ENCODE results near the gene COL23A1.

COL23A1 gene

GRCh38 chr5:178587763-178588611 is 2.2 kb downstream of the COL23A1 start:
- no peak for DNase-seq

DNA sequence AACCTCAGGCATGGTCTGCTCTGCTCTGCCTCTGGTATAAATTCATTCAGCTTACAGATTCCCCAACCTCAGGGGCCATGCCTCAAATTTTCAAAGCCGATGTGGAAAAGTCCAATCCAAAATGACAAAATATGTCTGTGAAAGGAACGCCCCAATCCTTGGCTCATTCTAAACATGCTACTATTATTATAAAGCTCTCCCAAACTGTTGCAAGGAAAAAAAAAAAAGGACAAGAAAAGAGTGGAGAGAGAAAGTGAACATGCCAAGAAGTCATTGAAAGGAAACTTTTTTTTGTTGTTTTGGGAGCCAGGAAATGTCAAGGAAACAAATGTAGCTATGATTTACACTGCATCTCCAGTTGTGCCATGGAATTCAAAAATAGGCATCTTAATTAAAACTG is 3.8 kb downstream of the COL23A1 start:
- DNase-seq, result no peak

- DNase-seq, result peak; percentile 53
Observed at GRCh38 chr5:178585421-178585820, 4.8 kb downstream of the COL23A1 start.

DNA sequence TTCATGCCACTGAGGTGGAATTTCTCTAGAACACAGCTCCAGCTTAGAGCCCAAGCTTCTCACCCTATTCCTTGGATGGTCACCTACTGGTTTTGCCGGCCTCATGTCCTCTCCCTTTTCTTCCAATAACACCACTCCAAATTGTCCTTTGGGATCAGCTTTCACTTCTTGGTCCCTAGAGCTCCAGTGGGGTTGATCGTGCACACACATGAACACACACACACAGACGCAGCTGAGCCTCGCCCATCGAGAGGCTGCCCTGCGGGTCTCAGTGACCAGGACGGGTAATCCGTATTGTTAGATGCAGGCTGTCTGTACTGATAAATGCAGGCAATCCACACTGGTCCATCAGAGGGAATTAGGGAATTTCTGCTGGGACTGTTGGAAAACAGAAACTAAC is 6.9 kb downstream of the COL23A1 start:
- DNase-seq, result no peak

DNA sequence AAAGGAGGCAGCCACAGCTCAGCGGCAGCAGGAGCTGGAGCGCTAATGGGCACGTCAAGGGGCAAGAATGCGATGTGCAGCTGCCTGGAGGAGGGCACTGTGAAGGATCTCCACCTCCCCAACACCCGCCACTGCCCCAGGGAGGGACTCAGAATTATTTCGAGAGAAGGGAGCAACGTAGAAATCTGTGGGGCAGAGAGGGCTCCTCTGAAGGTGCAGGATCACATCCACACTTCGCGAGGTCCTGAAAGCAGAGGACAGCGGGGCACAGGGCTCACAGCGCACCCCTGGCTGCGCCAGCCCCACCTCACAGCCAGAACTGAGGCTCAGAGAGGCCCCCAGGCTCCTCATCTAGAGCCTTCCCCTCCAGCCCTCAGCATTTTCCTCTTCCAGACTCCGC is 7.9 kb downstream of the COL23A1 start:
- DNase-seq, result no peak

- no peak for DNase-seq
Observed at GRCh38 chr5:178581621-178582020, 8.6 kb downstream of the COL23A1 start.

- no peak for DNase-seq
Observed at GRCh38 chr5:178580271-178580955, 9.8 kb downstream of the COL23A1 start.

DNA sequence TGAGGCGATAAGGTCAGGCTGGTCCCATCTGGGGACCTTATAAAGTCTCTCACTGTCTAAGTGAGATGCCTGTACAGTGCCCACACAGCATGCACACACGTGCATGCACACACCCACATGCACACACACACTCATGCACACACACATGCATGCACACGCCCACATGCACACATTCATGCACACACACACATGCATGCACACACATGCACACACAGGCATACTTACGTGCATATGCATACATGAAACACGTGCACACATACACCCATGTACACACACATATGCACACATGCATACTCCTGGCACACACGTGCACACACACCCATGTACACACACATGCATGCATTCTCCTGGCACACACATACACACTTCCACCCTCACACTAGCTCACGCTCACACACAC is 12.2 kb downstream of the COL23A1 start:
- DNase-seq, result no peak

GRCh38 chr5:178577376-178577839 is 12.8 kb downstream of the COL23A1 start:
- DNase-seq, result no peak

DNA sequence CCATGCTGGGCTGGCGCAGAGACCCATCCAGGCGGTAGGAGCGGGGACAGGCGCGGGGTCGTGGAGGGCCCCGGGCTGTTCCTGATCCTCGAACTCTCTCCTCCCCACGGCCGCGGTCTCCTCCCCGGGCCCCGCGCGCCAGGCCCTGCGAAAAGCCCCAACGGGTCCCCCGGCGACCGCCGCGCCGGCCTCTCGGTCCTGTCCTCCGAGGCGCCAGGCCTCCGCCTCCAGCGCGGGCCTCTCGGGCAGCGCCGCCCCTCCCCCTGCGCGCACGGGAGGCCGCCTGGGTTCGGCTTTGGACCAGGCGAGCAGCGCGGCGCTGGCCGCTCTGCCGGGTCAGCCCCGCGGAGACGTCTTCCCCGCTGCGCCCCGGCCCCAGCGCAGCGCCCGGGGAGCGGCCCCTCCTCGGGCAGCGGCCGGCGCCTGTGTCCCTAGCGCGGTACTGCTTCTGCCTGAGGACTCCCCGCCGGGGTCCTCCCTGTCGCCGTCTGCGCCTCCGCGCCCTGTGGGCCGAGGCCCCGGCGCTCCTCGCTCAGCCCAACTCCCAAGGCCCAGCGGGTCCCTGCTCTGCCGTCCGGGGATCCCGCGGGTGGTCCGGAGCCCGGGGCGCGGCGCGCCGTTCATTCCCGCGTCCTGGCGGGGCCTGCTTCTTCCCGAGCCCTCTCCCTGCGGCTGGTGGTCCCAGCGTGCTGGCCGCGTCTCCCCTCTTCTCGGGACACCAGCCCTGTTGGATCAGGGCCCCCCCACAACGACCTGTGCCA is 13.4 kb downstream of the COL23A1 start:
- DNase-seq, result no peak

DNA sequence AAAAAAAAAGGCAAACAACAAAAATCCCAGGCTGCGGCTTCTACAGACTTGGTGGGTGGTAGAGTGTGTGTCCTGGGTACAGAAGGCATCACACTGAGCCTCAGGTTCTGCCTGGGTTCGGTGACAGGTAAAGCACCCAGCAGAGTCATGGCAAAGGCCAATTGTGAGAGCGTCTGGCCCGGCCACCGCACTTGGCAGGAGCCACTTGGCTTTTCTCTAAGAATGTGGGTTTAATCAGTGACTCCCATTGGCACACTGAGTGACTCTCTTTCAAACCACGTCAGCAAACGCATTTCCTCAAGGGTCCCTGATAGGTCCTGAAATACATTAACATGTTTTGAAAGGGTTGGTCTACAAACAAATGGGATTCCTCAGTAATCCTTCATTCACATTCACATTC is 17.0 kb downstream of the COL23A1 start:
- DNase-seq, result no peak

DNA sequence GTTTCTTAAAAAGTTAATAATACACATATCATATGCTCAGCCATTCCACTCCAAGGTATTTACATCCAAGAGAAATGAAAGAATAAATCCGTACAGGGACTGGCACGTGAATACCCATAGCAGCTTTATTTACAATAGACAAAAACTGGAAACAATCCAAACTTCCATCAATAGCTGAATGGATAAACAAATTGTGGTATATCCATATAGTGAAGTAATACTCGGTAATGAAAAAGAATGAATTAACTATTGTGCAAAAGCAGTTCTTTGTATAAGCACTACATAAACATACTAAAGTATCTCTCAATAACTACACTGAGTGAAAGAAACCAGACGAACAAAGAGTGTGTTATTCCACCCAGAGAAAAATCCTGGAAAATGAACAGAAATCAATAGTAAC is 17.6 kb downstream of the COL23A1 start:
- no peak for DNase-seq

DNA sequence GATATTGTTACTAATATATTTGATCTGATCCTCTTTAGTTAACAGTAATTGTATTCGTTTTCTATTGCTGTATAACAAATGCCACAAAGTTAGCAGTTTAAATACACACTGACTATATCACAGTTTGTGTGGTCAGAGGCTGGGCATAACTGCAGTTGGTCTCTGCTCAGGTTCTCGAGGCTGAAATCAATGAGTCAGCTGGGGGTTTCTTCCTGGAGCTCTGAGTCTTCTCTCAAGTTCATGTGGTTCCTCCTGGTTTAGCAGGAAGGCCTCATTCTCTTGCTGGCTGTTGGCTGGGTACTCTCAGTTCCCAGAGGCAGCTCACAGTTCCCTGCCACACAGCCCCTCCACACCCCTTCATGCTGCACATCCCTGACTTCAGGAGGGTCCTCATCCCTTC is 20.7 kb downstream of the COL23A1 start:
- DNase-seq, result no peak

DNA sequence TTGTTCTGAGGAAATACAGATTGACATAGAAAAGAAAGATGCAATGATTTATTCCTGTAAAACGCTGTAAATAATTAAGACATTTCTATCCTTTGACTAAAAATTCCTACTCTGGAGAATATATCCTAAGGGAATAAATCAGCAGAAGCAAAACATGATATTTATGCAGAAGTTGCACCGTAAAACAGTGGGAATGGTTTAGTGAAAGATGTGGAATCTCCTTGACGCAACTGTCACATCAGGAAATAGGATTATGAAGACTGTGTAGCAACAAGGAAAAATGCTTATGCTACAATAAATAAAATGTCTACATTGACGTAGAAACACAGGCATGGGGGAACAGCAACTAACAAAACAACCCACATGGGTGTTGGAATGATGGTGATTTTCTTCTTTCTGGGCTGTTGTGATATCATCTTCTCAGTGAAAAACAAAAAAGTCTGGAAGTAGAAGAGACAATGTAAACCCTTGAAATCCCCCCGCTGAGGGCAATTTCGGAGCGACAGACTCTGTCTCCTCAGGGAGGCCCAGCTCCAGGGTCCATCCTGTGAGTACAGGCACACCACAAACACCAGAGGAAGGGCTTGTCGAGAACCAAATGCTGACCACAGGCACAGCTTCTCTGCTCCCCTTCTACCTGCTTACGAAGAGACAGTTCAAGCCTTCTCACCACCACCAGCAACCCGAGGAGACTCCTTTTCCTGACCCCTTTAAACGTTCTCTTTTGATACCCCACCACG is 25.2 kb downstream of the COL23A1 start:
- DNase-seq, result no peak

- no peak for DNase-seq
Observed at GRCh38 chr5:178564397-178564796, 25.8 kb downstream of the COL23A1 start.

- no peak for DNase-seq
Observed at GRCh38 chr5:178563621-178564020, 26.6 kb downstream of the COL23A1 start.

- no peak for DNase-seq
Observed at GRCh38 chr5:178561746-178562264, 28.4 kb downstream of the COL23A1 start.

DNA sequence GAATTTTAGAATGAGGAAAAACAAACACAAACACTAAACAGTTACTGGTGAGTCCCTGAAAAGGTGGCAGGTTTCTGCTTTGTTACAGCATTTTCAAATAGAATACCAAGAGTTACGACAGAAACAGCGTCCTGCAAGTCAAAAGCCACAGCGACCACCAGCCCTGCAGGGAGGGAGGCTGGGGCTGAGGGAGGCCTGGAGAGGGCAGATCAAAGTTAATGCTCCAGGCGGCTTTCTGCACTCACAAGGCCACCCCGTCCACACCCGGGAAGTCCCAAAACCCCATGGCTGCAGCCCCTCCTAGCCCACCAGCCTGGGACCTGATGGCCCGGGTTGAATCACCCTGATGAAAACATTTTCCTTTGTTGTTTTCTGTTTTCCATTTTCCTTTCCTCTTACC is 29.3 kb downstream of the COL23A1 start:
- DNase-seq, result no peak

DNA sequence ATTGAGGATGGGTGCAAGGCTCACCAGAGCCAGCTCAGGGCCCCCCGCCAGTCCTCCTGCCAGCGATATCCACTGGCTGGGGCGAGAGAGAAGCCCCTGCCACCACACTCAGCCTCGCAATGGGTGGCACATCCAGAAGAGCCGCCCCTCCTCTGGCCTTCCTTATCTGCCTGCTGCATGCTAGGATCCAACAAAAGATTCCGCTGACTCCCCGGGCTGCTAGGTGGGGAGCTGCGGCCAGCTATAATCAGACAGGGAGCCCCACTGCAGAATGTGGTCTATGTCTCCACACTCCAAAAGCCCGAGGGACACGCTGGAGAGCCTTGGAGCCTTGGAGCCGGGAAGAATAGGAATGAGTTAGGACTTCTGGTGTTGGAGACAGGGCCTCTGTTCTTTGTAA is 32.8 kb downstream of the COL23A1 start:
- DNase-seq, result no peak

- DNase-seq, result no peak
Observed at GRCh38 chr5:178555771-178556211, 34.4 kb downstream of the COL23A1 start.

- no peak for DNase-seq
Observed at GRCh38 chr5:178555005-178555404, 35.2 kb downstream of the COL23A1 start.

GRCh38 chr5:178554311-178554710 is 35.9 kb downstream of the COL23A1 start:
- DNase-seq, result no peak

DNA sequence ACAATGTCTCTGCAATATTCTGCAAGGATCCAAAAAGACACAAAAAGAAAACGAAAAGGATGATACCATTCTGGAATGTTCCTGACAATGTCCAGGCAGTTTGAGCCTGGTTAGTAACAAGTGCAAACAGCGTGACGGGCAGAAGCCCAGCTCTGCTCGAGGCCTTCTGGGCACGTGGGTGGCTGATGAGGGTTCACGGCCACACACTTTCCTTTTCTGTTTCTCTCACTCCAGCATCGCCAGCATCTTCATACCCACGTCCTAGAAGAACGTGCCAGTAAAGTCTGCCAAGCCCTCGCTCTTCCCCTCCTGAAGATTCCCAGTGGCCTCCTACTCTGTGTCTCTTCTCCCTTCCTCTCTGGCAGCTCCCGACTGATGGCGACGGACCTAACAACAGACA is 36.7 kb downstream of the COL23A1 start:
- no peak for DNase-seq
